Panc1 (cell line): ENCODE measurements around the gene ZNF81.

Experiments
- POLR2AphosphoS5 ChIP-seq: IDR thresholded peaks from 2 replicates; pipeline ENCODE4 v1.6.1; 2012; ENCODE audit warnings: mild to moderate bottlenecking, low read depth, low read length, moderate library complexity
- TCF7L2 ChIP-seq: IDR thresholded peaks from 2 replicates; pipeline ENCODE4 v1.6.1; 2011; ENCODE audit warnings: mild to moderate bottlenecking, low read depth, low read length, inconsistent platforms
- TF ChIP-seq, protein P1 (sequence below): fragments of 450-650 bp; IDR thresholded peaks from 2 replicates; pipeline ENCODE4 v1.5.1; 2017; ENCODE audit warnings: mild to moderate bottlenecking

DNA sequence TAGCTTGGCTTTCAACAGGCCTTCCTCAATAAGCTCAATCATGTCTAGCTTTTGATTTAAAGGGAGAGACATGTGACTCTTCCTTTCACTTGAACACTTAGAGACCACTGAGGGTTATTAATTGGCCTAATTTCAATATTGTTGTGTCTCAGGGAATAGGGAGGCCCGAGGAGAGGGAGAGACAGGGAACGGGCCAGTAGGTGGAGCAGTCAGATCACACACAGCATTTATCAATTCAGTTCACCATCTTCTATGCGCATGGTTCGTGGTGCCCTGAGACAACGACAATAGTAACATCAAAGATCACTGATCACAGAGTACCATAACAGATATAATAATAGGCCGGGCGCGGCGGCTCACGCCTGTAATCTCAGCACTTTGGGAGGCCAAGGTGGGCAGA, 17.8 kb downstream of the ZNF81 start:
- TF ChIP-seq, protein P1, sequence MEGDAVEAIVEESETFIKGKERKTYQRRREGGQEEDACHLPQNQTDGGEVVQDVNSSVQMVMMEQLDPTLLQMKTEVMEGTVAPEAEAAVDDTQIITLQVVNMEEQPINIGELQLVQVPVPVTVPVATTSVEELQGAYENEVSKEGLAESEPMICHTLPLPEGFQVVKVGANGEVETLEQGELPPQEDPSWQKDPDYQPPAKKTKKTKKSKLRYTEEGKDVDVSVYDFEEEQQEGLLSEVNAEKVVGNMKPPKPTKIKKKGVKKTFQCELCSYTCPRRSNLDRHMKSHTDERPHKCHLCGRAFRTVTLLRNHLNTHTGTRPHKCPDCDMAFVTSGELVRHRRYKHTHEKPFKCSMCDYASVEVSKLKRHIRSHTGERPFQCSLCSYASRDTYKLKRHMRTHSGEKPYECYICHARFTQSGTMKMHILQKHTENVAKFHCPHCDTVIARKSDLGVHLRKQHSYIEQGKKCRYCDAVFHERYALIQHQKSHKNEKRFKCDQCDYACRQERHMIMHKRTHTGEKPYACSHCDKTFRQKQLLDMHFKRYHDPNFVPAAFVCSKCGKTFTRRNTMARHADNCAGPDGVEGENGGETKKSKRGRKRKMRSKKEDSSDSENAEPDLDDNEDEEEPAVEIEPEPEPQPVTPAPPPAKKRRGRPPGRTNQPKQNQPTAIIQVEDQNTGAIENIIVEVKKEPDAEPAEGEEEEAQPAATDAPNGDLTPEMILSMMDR = peak; percentile 75
- TF ChIP-seq TCF7L2 (no peak), POLR2AphosphoS5 (no peak)
